ENCODE measurements around the gene CTDP1. TPM values are rescaled to one million over a fixed set of nuclear protein-coding genes. Genes with fewer than 3 reads are reported as not detected.
"Not testable (repeated sequence)": the region's sequence is repeated elsewhere in the genome, so short reads cannot be mapped to it uniquely, and the experiment has no call there.

CTDP1 gene
- total RNA-seq, 1 donor from 2014 or later: 8.7 TPM

- DNase-seq (no peak), ATAC-seq (ENCODE audit: poor library complexity) (no peak)
- intact Hi-C loops (cut with DNase I): no loop called here
Observed at GRCh38 chr18:79749251-79750191, 69.9 kb downstream of the CTDP1 start.

- intact Hi-C loops (cut with DNase I): no loop called here
- ATAC-seq (ENCODE audit: poor library complexity) (peak; percentile 34), DNase-seq (no peak)
Observed at GRCh38 chr18:79750980-79751571, 71.5 kb downstream of the CTDP1 start.

- DNase-seq; ATAC-seq (ENCODE audit: poor library complexity); intact Hi-C loops (cut with DNase I): not testable (repeated sequence)
Observed at GRCh38 chr18:79751918-79752578, 72.4 kb downstream of the CTDP1 start.

GRCh38 chr18:79752946-79753345 is 73.3 kb downstream of the CTDP1 start:
- intact Hi-C loops (cut with DNase I); DNase-seq; ATAC-seq (ENCODE audit: poor library complexity): not testable (repeated sequence)

GRCh38 chr18:79753391-79753851 is 73.8 kb downstream of the CTDP1 start:
- intact Hi-C loops (cut with DNase I): no loop called here
- ATAC-seq (ENCODE audit: poor library complexity): no peak
- no peak for DNase-seq

GRCh38 chr18:79754022-79754761 is 74.6 kb downstream of the CTDP1 start:
- ATAC-seq (ENCODE audit: poor library complexity) (no peak), DNase-seq (no peak)

GRCh38 chr18:79754831-79755351 is 75.3 kb downstream of the CTDP1 start:
- intact Hi-C loops (cut with DNase I): no loop called here
- DNase-seq: no peak
- ATAC-seq (ENCODE audit: poor library complexity): no peak

More at GRCh38 chr18:79754022-79754761, 74.6 kb downstream of the CTDP1 start:
- intact Hi-C loops (cut with DNase I): no loop called here

GRCh38 chr18:79755496-79756142 is 76.0 kb downstream of the CTDP1 start:
- intact Hi-C loops (cut with DNase I): no loop called here
- no peak for ATAC-seq (ENCODE audit: poor library complexity)
- no peak for DNase-seq

- intact Hi-C loops (cut with DNase I): no loop called here
- ATAC-seq (ENCODE audit: poor library complexity): no peak
- no peak for DNase-seq
Observed at GRCh38 chr18:79756143-79756500, 76.5 kb downstream of the CTDP1 start.

GRCh38 chr18:79756826-79757225 is 77.2 kb downstream of the CTDP1 start:
- DNase-seq (no peak), ATAC-seq (ENCODE audit: poor library complexity) (no peak)
- intact Hi-C loops (cut with DNase I): no loop called here

- intact Hi-C loops (cut with DNase I): no loop called here
- DNase-seq (no peak), ATAC-seq (ENCODE audit: poor library complexity) (no peak)
Observed at GRCh38 chr18:79760348-79760747, 80.7 kb downstream of the CTDP1 start.

GRCh38 chr18:79760881-79761280 is 81.3 kb downstream of the CTDP1 start:
- DNase-seq: no peak
- no peak for ATAC-seq (ENCODE audit: poor library complexity)
- intact Hi-C loops (cut with DNase I): no loop called here

- intact Hi-C loops (cut with DNase I): no loop called here
- DNase-seq: no peak
- ATAC-seq (ENCODE audit: poor library complexity): no peak
Observed at GRCh38 chr18:79763407-79763806, 83.8 kb downstream of the CTDP1 start.

- intact Hi-C loops (cut with DNase I): no loop called here
- no peak for ATAC-seq (ENCODE audit: poor library complexity)
- no peak for DNase-seq
Observed at GRCh38 chr18:79764131-79764530, 84.5 kb downstream of the CTDP1 start.

- intact Hi-C loops (cut with DNase I): no loop called here
- ATAC-seq (ENCODE audit: poor library complexity) (no peak), DNase-seq (no peak)
Observed at GRCh38 chr18:79765491-79766245, 86.1 kb downstream of the CTDP1 start.

GRCh38 chr18:79766308-79766707 is 86.7 kb downstream of the CTDP1 start:
- ATAC-seq (ENCODE audit: poor library complexity) (no peak), DNase-seq (no peak)
- intact Hi-C loops (cut with DNase I): no loop called here

- DNase-seq (no peak), ATAC-seq (ENCODE audit: poor library complexity) (no peak)
- intact Hi-C loops (cut with DNase I): no loop called here
Observed at GRCh38 chr18:79768745-79769144, 89.1 kb downstream of the CTDP1 start.

Measured in Right ventricle myocardium superior (tissue), 1 donor.